Gastrocnemius medialis (tissue), 4 donors: ENCODE measurements around the gene RASA3.

ENCODE experiments used
- POLR2A ChIP-seq, 2 donors: fragments of 450-650 bp; IDR thresholded peaks; one replicate each; pipeline ENCODE4 v1.6.1; 2017; ENCODE audit warnings: antibody characterized with exemption in 2 of 2, mild to moderate bottlenecking in 2 of 2, moderate library complexity in 2 of 2
- TF ChIP-seq, protein P1 (sequence below), 5 experiments: fragments of 450-650 bp in 3 of 5; fragments of 200-600 bp in 2 of 5; sonication (generic) in 2 of 5; IDR thresholded peaks in 4 of 5; conservative IDR thresholded peaks in 1 of 5; 1 replicate in 4 of 5; 2 replicates in 1 of 5; pipeline ENCODE4 v1.5.1; 2016 to 2019; ENCODE audit warnings: antibody characterized with exemption in 5 of 5, mild to moderate bottlenecking in 3 of 5, moderate library complexity in 3 of 5

DNA sequence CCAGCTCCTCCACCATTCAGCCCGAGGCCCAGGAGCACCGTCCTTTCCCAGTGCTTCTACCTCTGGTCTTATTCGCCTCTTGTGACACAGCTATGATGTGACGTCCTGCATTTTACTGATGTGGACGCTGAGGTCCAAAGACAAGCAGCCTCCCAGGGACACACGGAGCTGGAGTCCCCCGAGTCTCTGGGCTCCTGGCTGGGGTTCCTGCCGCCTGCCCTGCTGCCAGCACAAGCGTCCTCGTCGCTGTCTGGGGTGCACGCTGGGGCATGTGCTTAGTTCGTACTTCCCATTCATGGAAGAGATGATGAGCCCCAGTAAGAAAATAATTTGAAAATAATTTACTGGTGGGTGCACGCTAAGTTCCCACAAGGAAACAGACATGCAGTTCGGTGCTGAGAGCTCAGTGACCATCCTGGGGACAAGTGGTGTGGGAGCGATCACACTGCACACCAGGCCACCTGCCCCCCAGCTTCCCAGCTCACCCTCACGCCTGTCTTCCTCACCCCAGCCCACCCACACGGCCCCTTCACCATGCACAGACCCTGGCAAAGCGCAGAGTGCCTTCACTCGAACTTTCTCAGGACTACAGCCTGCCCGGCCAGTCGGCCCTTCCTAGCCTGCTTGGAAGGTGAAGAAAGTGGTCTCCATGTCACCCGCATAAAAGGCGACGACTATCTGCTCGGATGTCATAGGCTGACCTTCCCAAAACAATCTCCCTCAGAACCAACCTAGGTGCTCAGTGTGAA lies 32.4 kb upstream of the RASA3 start:
- TF ChIP-seq, protein P1, sequence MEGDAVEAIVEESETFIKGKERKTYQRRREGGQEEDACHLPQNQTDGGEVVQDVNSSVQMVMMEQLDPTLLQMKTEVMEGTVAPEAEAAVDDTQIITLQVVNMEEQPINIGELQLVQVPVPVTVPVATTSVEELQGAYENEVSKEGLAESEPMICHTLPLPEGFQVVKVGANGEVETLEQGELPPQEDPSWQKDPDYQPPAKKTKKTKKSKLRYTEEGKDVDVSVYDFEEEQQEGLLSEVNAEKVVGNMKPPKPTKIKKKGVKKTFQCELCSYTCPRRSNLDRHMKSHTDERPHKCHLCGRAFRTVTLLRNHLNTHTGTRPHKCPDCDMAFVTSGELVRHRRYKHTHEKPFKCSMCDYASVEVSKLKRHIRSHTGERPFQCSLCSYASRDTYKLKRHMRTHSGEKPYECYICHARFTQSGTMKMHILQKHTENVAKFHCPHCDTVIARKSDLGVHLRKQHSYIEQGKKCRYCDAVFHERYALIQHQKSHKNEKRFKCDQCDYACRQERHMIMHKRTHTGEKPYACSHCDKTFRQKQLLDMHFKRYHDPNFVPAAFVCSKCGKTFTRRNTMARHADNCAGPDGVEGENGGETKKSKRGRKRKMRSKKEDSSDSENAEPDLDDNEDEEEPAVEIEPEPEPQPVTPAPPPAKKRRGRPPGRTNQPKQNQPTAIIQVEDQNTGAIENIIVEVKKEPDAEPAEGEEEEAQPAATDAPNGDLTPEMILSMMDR (IDR thresholded peaks at IDR 0.05 in 4 of 5, conservative IDR thresholded peaks at IDR 0.05 in 1 of 5): no peak
- no peak for TF ChIP-seq POLR2A (IDR thresholded peaks at IDR 0.05)
